WTC11 (cell line): ENCODE results near the gene FGF16. TPM values are rescaled to one million over a fixed set of nuclear protein-coding genes. Genes with fewer than 3 reads are reported as not detected.
"Not testable (repeated sequence)": the region's sequence is repeated elsewhere in the genome, so short reads cannot be mapped to it uniquely, and the experiment has no call there.

Experiments
- ATAC-seq: fragments of 200-7000 bp; cut with Tn5 transposase; 2 replicates; pipeline ENCODE4 v1.10.0; 2021; ENCODE audit warnings: mild to moderate bottlenecking, moderate library complexity
- CTCF ChIA-PET: fragments of 300-600 bp; sonication (Branson Sonifier 250); formaldehyde crosslinking; loops from one replicate; lab custom pipeline; 2021; ENCODE audit warnings: antibody characterized with exemption; lab: Charles Lee
- POLR2A ChIA-PET: fragments of 350-600 bp; sonication (Branson Sonifier 250); formaldehyde crosslinking; loops from one replicate; lab custom pipeline; 2021; ENCODE audit warnings: antibody characterized with exemption; lab: Charles Lee
- DNase-seq: peaks from one replicate; pipeline ENCODE4 v3.0.0; 2021; ENCODE audit warnings: low spot score
- H3K27ac Mint-ChIP-seq: 2 replicates; pipeline ENCODE4 v1.8.0; 2021; ENCODE audit warnings: mixed read lengths
- H3K27me3 Mint-ChIP-seq: 2 replicates; pipeline ENCODE4 v1.8.0; 2021; ENCODE audit warnings: low read depth, mild to moderate bottlenecking, moderate library complexity, mixed read lengths
- H3K36me3 Mint-ChIP-seq: 2 replicates; pipeline ENCODE4 v1.8.0; 2021; ENCODE audit warnings: mixed read lengths
- H3K4me1 Mint-ChIP-seq: 2 replicates; pipeline ENCODE4 v1.8.0; 2022; ENCODE audit warnings: mixed read lengths
- H3K4me3 Mint-ChIP-seq: 2 replicates; pipeline ENCODE4 v1.8.0; 2021; ENCODE audit warnings: mild to moderate bottlenecking, moderate library complexity, mixed read lengths
- H3K9me3 Mint-ChIP-seq: 2 replicates; pipeline ENCODE4 v1.8.0; 2021; ENCODE audit warnings: mixed read lengths
- ATF6 ChIP-seq: sonication (generic); formaldehyde crosslinking; IDR thresholded peaks from 2 replicates; pipeline ENCODE4 v1.8.1; 2023; ENCODE audit warnings: mild to moderate bottlenecking, missing genetic modification reagents
- ELF4 ChIP-seq: sonication (generic); formaldehyde crosslinking; IDR thresholded peaks from 2 replicates; pipeline ENCODE4 v1.8.1; 2022; ENCODE audit warnings: low read depth, mild to moderate bottlenecking, moderate library complexity, missing genetic modification reagents
- FOXP1 ChIP-seq: sonication (generic); formaldehyde crosslinking; IDR thresholded peaks from 2 replicates; pipeline ENCODE4 v1.8.0; 2022; ENCODE audit warnings: missing genetic modification reagents, mild to moderate bottlenecking, moderate library complexity, borderline replicate concordance
- FOXP4 ChIP-seq: sonication (generic); formaldehyde crosslinking; IDR thresholded peaks from 2 replicates; pipeline ENCODE4 v1.8.0; 2022; ENCODE audit warnings: mild to moderate bottlenecking, missing genetic modification reagents
- GABPB1 ChIP-seq: sonication (generic); formaldehyde crosslinking; IDR thresholded peaks from 2 replicates; pipeline ENCODE4 v1.8.1; 2023; ENCODE audit warnings: mild to moderate bottlenecking, missing genetic modification reagents
- GRHL2 ChIP-seq: fragments of 250-450 bp; sonication (Bioruptor Pico); IDR thresholded peaks from 2 replicates; pipeline ENCODE4 v1.8.0; 2022; ENCODE audit warnings: mild to moderate bottlenecking, moderate library complexity; ENCODE audit not compliant: insufficient replicate concordance, severe bottlenecking
- MLX ChIP-seq: sonication (generic); formaldehyde crosslinking; IDR thresholded peaks from 2 replicates; pipeline ENCODE4 v1.8.1; 2023; ENCODE audit warnings: mild to moderate bottlenecking, missing genetic modification reagents, moderate library complexity
- NR2C2 ChIP-seq: sonication (generic); formaldehyde crosslinking; IDR thresholded peaks from 2 replicates; pipeline ENCODE4 v1.8.0; 2022; ENCODE audit warnings: mild to moderate bottlenecking, missing genetic modification reagents
- RORB ChIP-seq: fragments of 250-450 bp; sonication (Bioruptor Pico); IDR thresholded peaks from 2 replicates; pipeline ENCODE4 v1.9.0; 2021; ENCODE audit warnings: mild to moderate bottlenecking
- ZBTB21 ChIP-seq: sonication (generic); formaldehyde crosslinking; IDR thresholded peaks from 2 replicates; pipeline ENCODE4 v1.8.1; 2023; ENCODE audit warnings: mild to moderate bottlenecking, missing genetic modification reagents, borderline replicate concordance
- ZNF317 ChIP-seq: sonication (generic); formaldehyde crosslinking; IDR thresholded peaks from 2 replicates; pipeline ENCODE4 v1.8.1; 2023; ENCODE audit warnings: low read depth, mild to moderate bottlenecking, moderate library complexity, missing genetic modification reagents, borderline replicate concordance
- ZNF512 ChIP-seq: sonication (generic); formaldehyde crosslinking; IDR thresholded peaks from 2 replicates; pipeline ENCODE4 v1.8.1; 2022; ENCODE audit warnings: missing genetic modification reagents, borderline replicate concordance
- total RNA-seq: library from RNA; stranded (reverse); gene quantifications from 3 replicates; pipeline ENCODE4 v1.2.3, GENCODE V29; 2021

Gene FGF16
- total RNA-seq, 1 experiment from 2014 or later = 1.6 TPM

- Mint-ChIP-seq H3K4me3 (no peak overlapping the region), H3K9me3 (peaks cover 20% of the 10 kb centered on the region), H3K36me3 (no peaks in the 10 kb centered on the region), H3K4me1 (peaks cover 11% of the 10 kb centered on the region), H3K27ac (no peak overlapping the region), H3K27me3 (peaks cover 12% of the 10 kb centered on the region)
- peak; percentile 88 for ATAC-seq
- ChIA-PET POLR2A (no interaction called here), CTCF (no interaction called here)
- TF ChIP-seq ZBTB21 (no peak), NR2C2 (CRISPR knock-in tag) (no peak)
- peak; percentile 60 for DNase-seq
Measured at GRCh38 chrX:77493677-77494553, 46.7 kb downstream of the FGF16 start.

- POLR2A ChIA-PET, ATAC-seq, H3K36me3 Mint-ChIP-seq, H3K4me1 Mint-ChIP-seq, H3K27ac Mint-ChIP-seq, H3K4me3 Mint-ChIP-seq, CTCF ChIA-PET, DNase-seq: not testable (repeated sequence)
- peaks cover 14% of the 10 kb centered on the region for H3K9me3 Mint-ChIP-seq
- peaks cover 28% of the 10 kb centered on the region for H3K27me3 Mint-ChIP-seq
Measured at GRCh38 chrX:77500164-77500563, 53.0 kb downstream of the FGF16 start.

GRCh38 chrX:77502951-77503525, 55.8 kb downstream of the FGF16 start:
- DNase-seq (no peak), ATAC-seq (peak; percentile 71)
- 0 out of 2 replicates have a peak overlapping the region, but pooled peaks have one; percentile 27 for H3K4me3 Mint-ChIP-seq
- H3K4me1 Mint-ChIP-seq = peaks cover 4% of the 10 kb centered on the region; the same call in 1 of the 2 replicates
- TF ChIP-seq FOXP1 (CRISPR knock-in tag) (no peak), ATF6 (CRISPR knock-in tag) (no peak)
- peaks cover 28% of the 10 kb centered on the region for H3K27me3 Mint-ChIP-seq
- POLR2A ChIA-PET = interaction anchor here (1.0 to 1.1 kb wide), 2 partner anchors 55 to 474 kb away, joined by 3 to 5 read pairs; partner anchors contain the start of gene FGF16
- H3K36me3 Mint-ChIP-seq = no peaks in the 10 kb centered on the region; the same call in 1 of the 2 replicates
- H3K9me3 Mint-ChIP-seq = peaks cover 9% of the 10 kb centered on the region; the same call in 1 of the 2 replicates
- CTCF ChIA-PET = interaction anchor here (0.6 to 1.2 kb wide), 2 partner anchors 44 to 56 kb away, joined by 3 read pairs; no protein-coding TSS in a partner anchor
- peak overlapping the region; percentile 76 for H3K27ac Mint-ChIP-seq

- Mint-ChIP-seq H3K27me3 (peaks cover 12% of the 10 kb centered on the region), H3K27ac (no peak overlapping the region), H3K4me3 (no peak overlapping the region), H3K36me3 (peaks cover 10% of the 10 kb centered on the region), H3K4me1 (peaks cover 4% of the 10 kb centered on the region; the same call in 1 of the 2 replicates), H3K9me3 (no peaks in the 10 kb centered on the region)
- DNase-seq (no peak), ATAC-seq (no peak)
- ChIA-PET CTCF (no interaction called here), POLR2A (no interaction called here)
- TF ChIP-seq GRHL2 (no peak), GABPB1 (CRISPR knock-in tag) (no peak), ELF4 (CRISPR knock-in tag) (no peak), ZBTB21 (no peak), ZNF317 (CRISPR knock-in tag) (no peak), ZNF512 (CRISPR knock-in tag) (no peak), MLX (CRISPR knock-in tag) (no peak), RORB (CRISPR knock-in tag) (no peak), FOXP4 (CRISPR knock-in tag) (no peak)
Measured at GRCh38 chrX:77505227-77505626, 58.0 kb downstream of the FGF16 start.
